Subcutaneous adipose tissue (tissue), 4 donors: Measurements from ENCODE around the gene PPBP. TPM values are rescaled to one million over a fixed set of nuclear protein-coding genes. Genes with fewer than 3 reads are reported as not detected.

Source experiments
- small RNA-seq: library from RNA; depleted of rRNA; stranded (forward); fragments of <200 nt; gene quantifications from one replicate; pipeline ENCODE3, GENCODE V24; 2016
- total RNA-seq, 4 donors: library from RNA; depleted of rRNA; stranded (reverse); fragments of >200 nt; gene quantifications; one replicate each; pipeline ENCODE4 v1.1.0, GENCODE V29; 2016
- TF ChIP-seq, protein P1 (sequence below): fragments of 450-650 bp; IDR thresholded peaks from one replicate; pipeline ENCODE4 v1.5.1; 2016; ENCODE audit warnings: low read depth, mild to moderate bottlenecking, control low read depth, antibody characterized with exemption, moderate library complexity

Gene PPBP
- total RNA-seq, 4 donors from 2014 or later = 0.88 to 4.6 TPM; not detected in 2

DNA sequence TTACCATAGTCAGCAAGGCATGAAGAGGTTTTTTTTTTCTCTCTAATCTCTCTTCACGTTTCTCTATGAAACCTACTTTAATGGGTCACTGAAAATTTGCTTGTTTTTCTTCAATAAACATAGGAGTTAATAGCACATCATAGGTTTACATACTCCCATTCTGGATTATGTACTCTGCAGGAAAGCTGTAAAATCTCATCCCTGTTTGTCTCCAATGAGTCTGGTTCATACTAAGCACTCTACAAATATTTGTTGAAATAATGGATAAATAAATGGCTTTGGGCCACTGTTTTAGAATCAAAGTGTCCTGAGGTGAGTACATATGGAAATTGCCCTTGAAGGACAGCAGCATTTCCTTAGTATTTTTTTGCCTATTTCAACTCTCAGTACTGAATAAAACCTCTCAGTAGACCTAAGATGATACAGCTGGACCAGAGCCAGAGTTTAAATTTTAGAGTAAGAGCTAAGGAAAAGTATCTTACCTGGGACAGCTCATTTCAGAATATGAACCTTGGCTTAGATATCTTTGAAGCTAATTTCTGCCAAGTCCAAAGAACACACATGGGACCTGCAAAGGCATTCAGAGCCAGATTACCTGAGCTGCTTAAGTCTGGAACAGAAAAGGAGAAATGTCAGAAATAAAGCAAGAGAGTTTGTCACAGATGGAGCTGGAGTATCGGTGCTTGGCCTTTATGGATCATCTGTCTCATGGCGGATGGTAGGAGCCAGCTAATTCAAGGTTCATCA lies 40.6 kb downstream of the PPBP start:
- TF ChIP-seq, protein P1, sequence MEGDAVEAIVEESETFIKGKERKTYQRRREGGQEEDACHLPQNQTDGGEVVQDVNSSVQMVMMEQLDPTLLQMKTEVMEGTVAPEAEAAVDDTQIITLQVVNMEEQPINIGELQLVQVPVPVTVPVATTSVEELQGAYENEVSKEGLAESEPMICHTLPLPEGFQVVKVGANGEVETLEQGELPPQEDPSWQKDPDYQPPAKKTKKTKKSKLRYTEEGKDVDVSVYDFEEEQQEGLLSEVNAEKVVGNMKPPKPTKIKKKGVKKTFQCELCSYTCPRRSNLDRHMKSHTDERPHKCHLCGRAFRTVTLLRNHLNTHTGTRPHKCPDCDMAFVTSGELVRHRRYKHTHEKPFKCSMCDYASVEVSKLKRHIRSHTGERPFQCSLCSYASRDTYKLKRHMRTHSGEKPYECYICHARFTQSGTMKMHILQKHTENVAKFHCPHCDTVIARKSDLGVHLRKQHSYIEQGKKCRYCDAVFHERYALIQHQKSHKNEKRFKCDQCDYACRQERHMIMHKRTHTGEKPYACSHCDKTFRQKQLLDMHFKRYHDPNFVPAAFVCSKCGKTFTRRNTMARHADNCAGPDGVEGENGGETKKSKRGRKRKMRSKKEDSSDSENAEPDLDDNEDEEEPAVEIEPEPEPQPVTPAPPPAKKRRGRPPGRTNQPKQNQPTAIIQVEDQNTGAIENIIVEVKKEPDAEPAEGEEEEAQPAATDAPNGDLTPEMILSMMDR = no peak

DNA sequence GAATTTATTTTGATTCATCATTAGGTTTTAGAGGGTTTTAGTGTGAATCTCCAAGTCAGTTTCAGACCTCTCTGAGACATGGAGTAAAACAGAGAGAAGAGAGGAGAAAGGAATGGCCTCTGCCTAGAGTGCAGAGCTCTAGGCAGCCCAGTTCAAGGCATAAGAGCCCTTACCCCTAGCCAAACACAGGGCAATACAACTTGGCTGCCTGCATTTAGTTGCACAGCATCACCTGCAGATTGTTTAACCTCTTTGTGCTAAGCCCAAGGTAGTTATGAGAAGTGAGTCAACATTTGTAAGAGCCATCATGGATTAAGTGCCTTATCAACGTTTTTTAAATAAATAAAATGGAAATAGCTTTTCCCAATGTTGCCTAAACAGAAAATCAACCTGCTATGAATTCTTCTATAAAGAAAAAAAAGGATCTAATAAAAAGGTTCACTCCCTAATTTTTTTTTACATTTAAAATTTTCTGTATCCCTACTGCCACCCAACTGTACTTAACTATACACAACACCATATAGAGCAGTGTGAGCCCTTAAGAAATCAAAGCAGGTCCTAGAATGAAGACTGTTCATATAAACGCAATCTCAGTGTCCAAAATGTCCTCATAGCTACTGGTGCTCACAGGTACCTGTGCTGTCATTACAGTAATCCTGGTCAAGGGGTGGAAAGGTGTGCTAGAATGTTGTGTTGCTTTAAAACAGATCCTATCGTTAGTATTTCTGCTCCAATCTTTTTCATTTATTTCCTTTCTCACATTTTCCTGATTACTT lies 42.1 kb downstream of the PPBP start:
- TF ChIP-seq, protein P1 = no peak

DNA sequence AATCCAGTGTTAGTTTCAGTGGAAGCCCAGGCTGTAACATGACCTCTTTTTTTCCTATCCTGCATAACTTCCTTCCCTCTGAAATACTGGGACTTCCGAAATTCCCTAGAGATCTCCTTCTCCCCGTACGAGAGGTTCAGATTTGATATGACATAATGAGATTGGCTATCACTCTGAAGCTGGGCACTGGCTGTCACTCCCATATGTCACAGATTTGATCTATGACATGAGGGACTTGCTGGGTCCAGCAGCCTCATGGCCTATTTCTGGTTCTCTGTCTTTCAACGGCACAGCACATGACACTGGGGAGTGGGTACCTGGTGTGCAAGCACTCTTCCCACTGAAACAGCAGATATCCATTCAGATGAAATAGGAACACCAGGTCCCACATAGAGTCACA lies 42.9 kb downstream of the PPBP start:
- TF ChIP-seq, protein P1 = no peak

DNA sequence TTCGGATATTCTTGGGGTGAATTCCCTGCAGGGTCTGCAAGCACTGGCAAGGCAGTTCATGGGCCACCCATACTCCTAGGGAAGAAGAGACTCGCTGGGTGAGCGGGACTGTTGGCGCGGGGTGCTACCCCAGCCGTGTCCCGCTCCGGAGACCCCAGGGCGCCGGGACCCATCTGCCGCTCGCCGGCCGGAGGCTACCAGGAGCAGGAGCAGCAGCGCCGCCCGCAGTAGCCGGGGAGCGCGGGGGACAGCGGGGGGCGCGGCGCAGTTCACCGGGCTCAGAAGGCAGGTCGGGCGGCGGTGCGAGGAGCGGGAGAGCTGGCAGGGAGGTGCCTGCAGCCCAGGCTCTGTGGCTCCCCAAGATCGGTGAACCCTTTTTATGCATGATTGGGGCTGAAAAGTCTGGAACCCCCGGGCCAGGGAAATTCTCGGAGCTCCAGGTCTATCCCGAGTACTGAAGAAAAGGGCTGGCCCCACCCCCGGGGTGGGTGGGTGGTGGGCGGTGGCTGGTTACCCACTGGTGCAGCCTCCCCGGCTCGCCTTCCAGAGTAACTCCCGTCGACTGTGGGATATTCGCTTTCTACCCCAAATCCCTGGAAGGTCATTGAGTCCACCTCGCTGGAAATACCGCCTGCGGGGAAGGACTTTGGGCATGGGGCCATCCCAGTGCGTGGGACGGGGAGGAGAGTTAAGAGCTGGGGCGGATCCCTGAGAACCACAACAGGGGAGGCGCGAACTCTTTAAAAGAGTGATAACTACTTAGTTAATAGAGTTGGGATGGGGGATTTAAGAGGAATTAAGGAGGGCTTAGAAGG lies 43.7 kb downstream of the PPBP start:
- TF ChIP-seq, protein P1 = no peak

DNA sequence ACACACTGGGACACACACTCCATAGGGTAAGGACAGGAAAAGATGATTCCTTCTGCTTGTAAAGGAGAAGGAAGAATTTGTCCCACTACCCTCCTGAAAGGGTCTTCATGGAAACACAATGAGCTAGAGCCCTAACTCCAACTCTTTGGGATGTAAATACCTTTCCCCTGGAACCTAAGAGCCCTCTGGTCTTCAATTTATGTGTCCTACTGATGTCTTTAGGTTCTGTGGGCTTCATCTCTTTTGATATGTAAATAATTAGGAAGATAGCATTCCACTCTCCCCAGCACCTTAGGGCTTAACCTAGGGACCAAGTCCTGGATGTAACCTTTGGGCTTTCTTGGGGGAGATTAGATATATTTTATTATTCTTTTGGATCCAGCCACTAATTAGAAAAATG lies 44.4 kb downstream of the PPBP start:
- TF ChIP-seq, protein P1 = no peak

DNA sequence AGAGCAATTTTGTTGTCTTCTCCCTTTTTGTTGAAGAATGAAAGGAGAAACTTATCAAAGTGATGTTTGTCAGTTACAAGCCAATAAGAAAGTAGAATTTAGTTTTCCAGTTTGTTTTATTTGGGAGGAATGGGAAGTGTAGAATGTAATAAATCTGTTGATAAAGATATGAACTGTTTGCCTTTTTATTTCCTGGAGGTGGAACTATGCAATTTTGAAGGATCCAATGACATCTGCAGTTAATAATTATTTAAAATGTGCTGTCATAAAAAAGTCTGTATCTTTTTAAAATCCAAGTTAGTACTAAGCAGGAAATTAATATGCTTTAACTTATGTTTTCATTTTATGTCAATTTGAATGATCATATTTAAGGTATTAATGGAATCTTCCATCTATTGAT lies 51.0 kb downstream of the PPBP start:
- TF ChIP-seq, protein P1 = no peak

Small RNA genes within 50 kb of the gene (small RNA-seq; reads per million reads assigned to genes)
- not detected for gene RN7SL218P

Other genes with a start within 250 kb of the PPBP start
- gene CXCL8, start 247.6 kb downstream of the PPBP start, total RNA-seq = 10 to 100 TPM in 1 of 4 donors, 1 to 10 TPM in 2, under 1 TPM in 1; 0.38 to 14.5 (median 3.5) TPM
- under 1 TPM in 1 of 4 donors, not detected in 3; 0.22 TPM for gene CXCL6, start 151.5 kb downstream of the PPBP start, total RNA-seq
- not detected for gene PF4V1, start 134.9 kb downstream of the PPBP start, total RNA-seq
- 1 to 10 TPM in 2 of 4 donors, not detected in 2; 1.5 to 1.8 TPM for gene CXCL1, start 118.8 kb downstream of the PPBP start, total RNA-seq
- gene PF4, start 6.2 kb downstream of the PPBP start, total RNA-seq = not detected
- gene CXCL5, start 10.5 kb upstream of the PPBP start, total RNA-seq = 1 to 10 TPM in 1 of 4 donors, not detected in 3; 1.4 TPM
- gene CXCL3, start 50.5 kb upstream of the PPBP start, total RNA-seq = 1 to 10 TPM in 2 of 4 donors, not detected in 2; 2.2 to 7.8 TPM
- 10 to 100 TPM; 12.7 to 33.7 (median 16.0) TPM for gene CXCL2, start 111.0 kb upstream of the PPBP start, total RNA-seq
- gene MTHFD2L, start 169.9 kb upstream of the PPBP start, total RNA-seq = 10 to 100 TPM; 10.8 to 19.4 (median 15.3) TPM